Epidermal melanocyte (primary cell): Measurements from ENCODE around the gene INTS7.
"Not testable (repeated sequence)": the region's sequence is repeated elsewhere in the genome, so short reads cannot be mapped to it uniquely, and the experiment has no call there.

ENCODE experiments used
- DNase-seq: peaks from one replicate; pipeline ENCODE4 v3.0.0; 2011; ENCODE audit warnings: low spot score; ENCODE audit not compliant: insufficient read length

Gene INTS7

GRCh38 chr1:211985556-211986264 is 49.6 kb downstream of the INTS7 start:
- no peak for DNase-seq

- DNase-seq = no peak
Measured at GRCh38 chr1:211978596-211978995, 56.8 kb downstream of the INTS7 start.

- no peak for DNase-seq
Measured at GRCh38 chr1:211975152-211975941, 60.0 kb downstream of the INTS7 start.

GRCh38 chr1:211973541-211973940 is 61.8 kb downstream of the INTS7 start:
- DNase-seq = no peak

- no peak for DNase-seq
Measured at GRCh38 chr1:211968200-211968834, 67.0 kb downstream of the INTS7 start.

- DNase-seq = no peak
Measured at GRCh38 chr1:211967704-211968103, 67.7 kb downstream of the INTS7 start.

GRCh38 chr1:211965108-211965805 is 70.1 kb downstream of the INTS7 start:
- no peak for DNase-seq

GRCh38 chr1:211959680-211960079 is 75.7 kb downstream of the INTS7 start:
- no peak for DNase-seq

- DNase-seq = no peak
Measured at GRCh38 chr1:211959221-211959620, 76.1 kb downstream of the INTS7 start.

GRCh38 chr1:211954028-211954427 is 81.3 kb downstream of the INTS7 start:
- DNase-seq = not testable (repeated sequence)

GRCh38 chr1:211953543-211953942 is 81.8 kb downstream of the INTS7 start:
- not testable (repeated sequence) for DNase-seq

- no peak for DNase-seq
Measured at GRCh38 chr1:211952299-211952698, 83.1 kb downstream of the INTS7 start.

- DNase-seq = no peak
Measured at GRCh38 chr1:211951856-211952255, 83.5 kb downstream of the INTS7 start.

- no peak for DNase-seq
Measured at GRCh38 chr1:211948377-211948776, 87.0 kb downstream of the INTS7 start.

- DNase-seq = no peak
Measured at GRCh38 chr1:211947396-211948295, 87.7 kb downstream of the INTS7 start.

GRCh38 chr1:211944733-211945500 is 90.4 kb downstream of the INTS7 start:
- no peak for DNase-seq

GRCh38 chr1:211942583-211942982 is 92.8 kb downstream of the INTS7 start:
- DNase-seq = no peak

- DNase-seq = no peak
Measured at GRCh38 chr1:211939876-211940468, 95.4 kb downstream of the INTS7 start.

- no peak for DNase-seq
Measured at GRCh38 chr1:211938561-211938997, 96.8 kb downstream of the INTS7 start.
